ENCODE results near the gene ZNF814. TPM values are rescaled to one million over a fixed set of nuclear protein-coding genes. Genes with fewer than 3 reads are reported as not detected.
"Not testable (repeated sequence)": the region's sequence is repeated elsewhere in the genome, so short reads cannot be mapped to it uniquely, and the experiment has no call there.

The ZNF814 gene
- total RNA-seq, 2 donors from 2014 or later: 6.5 to 30.7 TPM

- TF ChIP-seq POLR2A (IDR thresholded peaks at IDR 0.05): peak in 2 of 3 donors; percentile 46 to 64
- Histone ChIP-seq H3K4me1 (peaks cover 13% of the 10 kb centered on the region), H3K4me3 (peak within 1 kb of the TSS; percentile 56 to 59), H3K27ac (peak within 1 kb of the TSS; percentile 16 to 80 (median 69))
- intact Hi-C loops (cut with DNase I); H3K36me3 ChIP-seq (replicated peaks in 1 of 2; ENCODE audit: insufficient read depth in 1 of 2, low read depth in 2 of 2); H3K27me3 ChIP-seq; H3K9me3 ChIP-seq: not testable (repeated sequence)
- DNase-seq: peak; percentile 65 to 79 (median 70)
- 4 to 6% methylated on average over 25 to 42 of the region's 42 CpGs for WGBS, 2 donors
- peak; percentile 96 for ATAC-seq
Observed at GRCh38 chr19:57849666-57850473, 39.0 kb downstream of the ZNF814 start, which contains the start of gene ZNF587. Gene ZNF587 (plus strand): TSS chr19:57849859. CDS start chr19:57850039, 180 bp downstream.

GRCh38 chr19:57849162-57849665 lies 39.6 kb downstream of the ZNF814 start:
- H3K9me3 ChIP-seq; H3K27me3 ChIP-seq; H3K4me3 ChIP-seq; intact Hi-C loops (cut with DNase I); DNase-seq; H3K36me3 ChIP-seq (replicated peaks in 1 of 2; ENCODE audit: insufficient read depth in 1 of 2, low read depth in 2 of 2): not testable (repeated sequence)
- ATAC-seq: peak; percentile 8
- Histone ChIP-seq H3K4me1 (peaks cover 13% of the 10 kb centered on the region), H3K27ac (peak overlapping the region in 1 of 4 donors; percentile 75)
- whole genome bisulfite sequencing, 2 donors: 79 to 100% methylated on average over 2 of the region's 2 CpGs

- H3K9me3 ChIP-seq; H3K4me3 ChIP-seq; H3K36me3 ChIP-seq (replicated peaks in 1 of 2; ENCODE audit: insufficient read depth in 1 of 2, low read depth in 2 of 2); ATAC-seq; H3K27ac ChIP-seq; H3K27me3 ChIP-seq; intact Hi-C loops (cut with DNase I); DNase-seq: not testable (repeated sequence)
- peaks cover 13% of the 10 kb centered on the region for H3K4me1 ChIP-seq
- 75 to 93% methylated on average over 3 of the region's 3 CpGs for WGBS, 2 donors
Observed at GRCh38 chr19:57847164-57847563, 41.7 kb downstream of the ZNF814 start.

- ATAC-seq (no peak), DNase-seq (no peak)
- intact Hi-C loops (cut with DNase I): no loop called here
- Histone ChIP-seq H3K4me1 (no peaks in the 10 kb centered on the region), H3K27me3 (no peaks in the 10 kb centered on the region), H3K9me3 (no peaks in the 10 kb centered on the region), H3K4me3 (no peak overlapping the region), H3K27ac (no peak overlapping the region), H3K36me3 (replicated peaks in 1 of 2; ENCODE audit: insufficient read depth in 1 of 2, low read depth in 2 of 2) (peaks cover 0 to 8% of the 10 kb centered on the region in 2 donors)
- TF ChIP-seq CTCF (IDR thresholded peaks at IDR 0.05) (no peak), POLR2A (IDR thresholded peaks at IDR 0.05) (no peak)
- 65 to 83% methylated on average over 6 of the region's 6 CpGs for WGBS, 2 donors
Observed at GRCh38 chr19:57841122-57841763, 47.6 kb downstream of the ZNF814 start.

GRCh38 chr19:57838622-57839191 lies 50.1 kb downstream of the ZNF814 start:
- H3K27ac ChIP-seq; H3K36me3 ChIP-seq (replicated peaks in 1 of 2; ENCODE audit: insufficient read depth in 1 of 2, low read depth in 2 of 2); H3K4me3 ChIP-seq; H3K27me3 ChIP-seq; ATAC-seq; H3K4me1 ChIP-seq; intact Hi-C loops (cut with DNase I); H3K9me3 ChIP-seq; DNase-seq: not testable (repeated sequence)
- 88 to 99% methylated on average over 3 to 5 of the region's 5 CpGs for WGBS, 2 donors

GRCh38 chr19:57836991-57837390 lies 51.8 kb downstream of the ZNF814 start:
- 91 to 95% methylated on average over 5 of the region's 5 CpGs for WGBS, 2 donors
- H3K36me3 ChIP-seq (replicated peaks in 1 of 2; ENCODE audit: insufficient read depth in 1 of 2, low read depth in 2 of 2); intact Hi-C loops (cut with DNase I); H3K27me3 ChIP-seq; DNase-seq; ATAC-seq; H3K27ac ChIP-seq; H3K4me1 ChIP-seq; H3K9me3 ChIP-seq; H3K4me3 ChIP-seq: not testable (repeated sequence)

- 42 to 51% methylated on average over 20 to 22 of the region's 22 CpGs for WGBS, 2 donors
- no peaks in the 10 kb centered on the region for H3K36me3 ChIP-seq (replicated peaks in 1 of 2; ENCODE audit: insufficient read depth in 1 of 2, low read depth in 2 of 2)
- H3K4me1 ChIP-seq: peaks cover 20% of the 10 kb centered on the region
- intact Hi-C loops (cut with DNase I): no loop called here
- no peaks in the 10 kb centered on the region for H3K9me3 ChIP-seq
- peak in 2 of 3 donors; percentile 13 to 33 for TF ChIP-seq POLR2A (IDR thresholded peaks at IDR 0.05)
- TF ChIP-seq CTCF (IDR thresholded peaks at IDR 0.05): peak in 4 of 7 experiments; percentile 13 to 35 (median 24)
- H3K27ac ChIP-seq: peak within 1 kb of the TSS in 3 of 4 donors; percentile 39 to 50 (median 47)
- no peaks in the 10 kb centered on the region for H3K27me3 ChIP-seq
- DNase-seq (peak; percentile 58 to 64 (median 58)), ATAC-seq (peak; percentile 86)
- no peak within 1 kb of the TSS for H3K4me3 ChIP-seq
Observed at GRCh38 chr19:57830071-57830602, 58.7 kb downstream of the ZNF814 start, which contains the start of gene ZNF587B. Gene ZNF587B (plus strand): TSS chr19:57830299. CDS start chr19:57830529, 230 bp downstream.
